Activated naive CD4-positive, alpha-beta T cell treated with anti-CD3 and anti-CD28 coated beads, Interleukin-2, amount 10 ng/mL, durations not matched to agents 7 days and 5 days (primary cell): ENCODE data around the gene PIBF1.
"Not testable (repeated sequence)": the region's sequence is repeated elsewhere in the genome, so short reads cannot be mapped to it uniquely, and the experiment has no call there.

Experiments
- CTCF ChIA-PET: fragments of 350-600 bp; sonication (Branson Sonifier 250); formaldehyde crosslinking; loops from one replicate; lab custom pipeline; 2021; ENCODE audit warnings: antibody characterized with exemption; lab: Charles Lee
- DNase-seq: peaks from one replicate; pipeline ENCODE4 v3.0.0-alpha.2; 2020
- H3K27ac Mint-ChIP-seq: one replicate; pipeline ENCODE4 v1.8.0; 2021; ENCODE audit warnings: mild to moderate bottlenecking, moderate library complexity, mixed read lengths
- H3K27me3 Mint-ChIP-seq: one replicate; pipeline ENCODE4 v1.8.0; 2021; ENCODE audit warnings: mild to moderate bottlenecking, mixed read lengths
- H3K36me3 Mint-ChIP-seq: one replicate; pipeline ENCODE4 v1.8.0; 2021; ENCODE audit warnings: mixed read lengths
- H3K4me1 Mint-ChIP-seq: one replicate; pipeline ENCODE4 v1.8.0; 2021; ENCODE audit warnings: mixed read lengths
- H3K4me3 Mint-ChIP-seq: one replicate; pipeline ENCODE4 v1.8.0; 2021; ENCODE audit warnings: mild to moderate bottlenecking, moderate library complexity, mixed read lengths
- H3K9me3 Mint-ChIP-seq: one replicate; pipeline ENCODE4 v1.8.0; 2021; ENCODE audit warnings: mixed read lengths

Gene PIBF1

DNA sequence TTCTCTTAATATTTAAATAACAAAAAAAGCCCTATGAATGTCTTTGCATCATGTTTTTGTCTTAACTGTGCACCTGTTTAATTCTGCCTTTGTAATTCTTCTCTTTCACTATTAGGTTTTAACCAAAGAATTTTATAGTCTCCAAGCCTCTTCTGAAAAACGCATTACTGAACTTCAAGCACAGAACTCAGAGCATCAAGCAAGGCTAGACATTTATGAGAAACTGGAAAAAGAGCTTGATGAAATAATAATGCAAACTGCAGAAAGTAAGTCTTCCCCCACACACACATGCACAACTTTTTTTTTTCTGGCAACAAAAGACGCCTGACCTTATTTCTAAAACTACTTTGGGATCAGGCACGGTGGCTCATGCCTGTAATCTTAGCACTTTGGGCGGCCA, 126.5 kb downstream of the PIBF1 start:
- no peak overlapping the region for H3K4me3 Mint-ChIP-seq
- CTCF ChIA-PET = interaction anchor here (0.7 kb wide), 1 partner anchor 78 kb away, joined by 3 read pairs; no protein-coding TSS in a partner anchor
- no peak overlapping the region for H3K27ac Mint-ChIP-seq
- no peaks in the 10 kb centered on the region for H3K4me1 Mint-ChIP-seq
- no peaks in the 10 kb centered on the region for H3K27me3 Mint-ChIP-seq
- no peak for DNase-seq
- peaks cover 27% of the 10 kb centered on the region for H3K36me3 Mint-ChIP-seq
- H3K9me3 Mint-ChIP-seq = no peaks in the 10 kb centered on the region

DNA sequence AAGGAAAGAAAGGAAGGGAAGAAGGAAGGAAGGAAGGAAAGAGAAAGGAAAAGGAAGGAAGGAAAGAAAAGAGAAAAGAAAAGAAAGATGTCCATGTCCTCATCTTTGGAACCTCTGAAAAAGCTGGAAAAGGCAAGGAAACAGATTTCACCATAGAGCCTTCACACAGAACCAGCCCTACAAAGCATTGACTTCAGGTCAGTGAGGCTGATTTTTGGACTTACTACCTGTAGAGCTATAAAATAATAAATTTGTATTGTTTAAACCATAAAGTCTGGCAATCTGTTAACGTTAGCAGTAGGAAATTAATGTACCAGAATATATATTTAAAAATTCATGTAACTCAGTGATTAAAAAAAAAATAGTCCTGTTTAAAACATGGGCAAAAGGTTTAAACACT, 130.0 kb downstream of the PIBF1 start:
- no peaks in the 10 kb centered on the region for H3K27me3 Mint-ChIP-seq
- CTCF ChIA-PET = no interaction called here
- DNase-seq = no peak
- no peaks in the 10 kb centered on the region for H3K9me3 Mint-ChIP-seq
- H3K4me3 Mint-ChIP-seq = no peak overlapping the region
- H3K27ac Mint-ChIP-seq = no peak overlapping the region
- H3K4me1 Mint-ChIP-seq = no peaks in the 10 kb centered on the region
- H3K36me3 Mint-ChIP-seq = peaks cover 28% of the 10 kb centered on the region

GRCh38 chr13:72920097-72920496, 138.2 kb downstream of the PIBF1 start:
- H3K27me3 Mint-ChIP-seq = no peaks in the 10 kb centered on the region
- CTCF ChIA-PET = no interaction called here
- H3K9me3 Mint-ChIP-seq = no peaks in the 10 kb centered on the region
- no peak overlapping the region for H3K4me3 Mint-ChIP-seq
- no peak overlapping the region for H3K27ac Mint-ChIP-seq
- no peak for DNase-seq
- peaks cover 4% of the 10 kb centered on the region for H3K4me1 Mint-ChIP-seq
- H3K36me3 Mint-ChIP-seq = peaks cover 40% of the 10 kb centered on the region

- no peak overlapping the region for H3K27ac Mint-ChIP-seq
- no peak overlapping the region for H3K4me3 Mint-ChIP-seq
- H3K9me3 Mint-ChIP-seq = no peaks in the 10 kb centered on the region
- no peak for DNase-seq
- H3K4me1 Mint-ChIP-seq = no peaks in the 10 kb centered on the region
- CTCF ChIA-PET = no interaction called here
- no peaks in the 10 kb centered on the region for H3K27me3 Mint-ChIP-seq
- H3K36me3 Mint-ChIP-seq = peaks cover 30% of the 10 kb centered on the region
Observed at GRCh38 chr13:72931311-72931710, 149.4 kb downstream of the PIBF1 start.

DNA sequence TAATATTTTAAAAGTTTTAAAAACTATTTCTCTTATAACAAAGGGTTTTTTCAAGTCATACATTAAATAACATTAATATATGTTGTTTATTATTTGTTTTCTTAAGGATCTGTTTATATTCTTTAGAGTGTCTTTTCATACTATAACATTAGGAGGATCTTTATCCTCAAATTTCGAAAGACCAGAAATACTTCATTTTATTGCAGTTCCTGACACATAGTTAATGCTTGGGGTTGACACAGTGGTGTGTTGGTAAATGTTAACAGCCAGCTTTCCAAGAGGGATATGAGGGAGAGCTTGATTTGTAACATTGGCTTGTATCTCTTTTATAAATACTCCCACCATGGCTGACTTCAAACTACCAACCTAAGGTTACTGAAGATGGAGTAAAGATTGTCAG, 150.3 kb downstream of the PIBF1 start:
- Mint-ChIP-seq H3K4me1 (no peaks in the 10 kb centered on the region), H3K4me3 (no peak overlapping the region), H3K27me3 (no peaks in the 10 kb centered on the region), H3K36me3 (peaks cover 27% of the 10 kb centered on the region), H3K9me3 (no peaks in the 10 kb centered on the region), H3K27ac (no peak overlapping the region)
- no peak for DNase-seq
- CTCF ChIA-PET = no interaction called here

GRCh38 chr13:72946267-72946666, 164.3 kb downstream of the PIBF1 start:
- H3K4me3 Mint-ChIP-seq, H3K9me3 Mint-ChIP-seq, CTCF ChIA-PET, H3K27ac Mint-ChIP-seq, H3K4me1 Mint-ChIP-seq, H3K27me3 Mint-ChIP-seq, DNase-seq: not testable (repeated sequence)
- peaks cover 27% of the 10 kb centered on the region for H3K36me3 Mint-ChIP-seq

- Mint-ChIP-seq H3K4me3 (no peak overlapping the region), H3K27me3 (no peaks in the 10 kb centered on the region), H3K4me1 (no peaks in the 10 kb centered on the region), H3K9me3 (peaks cover 4% of the 10 kb centered on the region), H3K27ac (no peak overlapping the region), H3K36me3 (peaks cover 26% of the 10 kb centered on the region)
- CTCF ChIA-PET = interaction anchor here (0.6 kb wide), 1 partner anchor 514 kb away, joined by 3 read pairs; no protein-coding TSS in a partner anchor
- DNase-seq = no peak
Observed at GRCh38 chr13:72952529-72953141, 170.7 kb downstream of the PIBF1 start.

- CTCF ChIA-PET = no interaction called here
- Mint-ChIP-seq H3K27me3 (no peaks in the 10 kb centered on the region), H3K4me3 (no peak overlapping the region), H3K4me1 (no peaks in the 10 kb centered on the region), H3K36me3 (peaks cover 19% of the 10 kb centered on the region), H3K9me3 (no peaks in the 10 kb centered on the region), H3K27ac (no peak overlapping the region)
- no peak for DNase-seq
Observed at GRCh38 chr13:72953391-72953965, 171.5 kb downstream of the PIBF1 start.

DNA sequence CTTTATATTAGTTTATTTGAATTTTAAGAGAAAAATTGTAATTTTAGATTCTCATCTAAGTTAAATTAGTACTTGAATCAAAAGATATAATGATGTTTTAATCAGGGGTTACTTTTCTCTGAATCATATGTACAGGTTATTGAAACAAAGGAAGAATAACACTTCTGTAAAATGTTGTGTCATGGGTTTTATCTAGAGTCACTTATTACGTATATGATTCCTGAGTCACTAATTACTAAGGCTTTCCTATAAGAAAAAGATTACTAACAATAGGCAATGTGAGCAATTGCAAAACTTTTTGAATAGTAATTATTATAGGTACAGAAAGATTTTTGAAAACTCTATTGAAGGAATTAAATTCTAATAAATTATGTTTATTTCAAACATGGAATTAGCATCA, 177.7 kb downstream of the PIBF1 start:
- Mint-ChIP-seq H3K36me3 (peaks cover 14% of the 10 kb centered on the region), H3K4me1 (no peaks in the 10 kb centered on the region), H3K4me3 (no peak overlapping the region), H3K27me3 (no peaks in the 10 kb centered on the region), H3K9me3 (no peaks in the 10 kb centered on the region), H3K27ac (no peak overlapping the region)
- no peak for DNase-seq
- CTCF ChIA-PET = no interaction called here

DNA sequence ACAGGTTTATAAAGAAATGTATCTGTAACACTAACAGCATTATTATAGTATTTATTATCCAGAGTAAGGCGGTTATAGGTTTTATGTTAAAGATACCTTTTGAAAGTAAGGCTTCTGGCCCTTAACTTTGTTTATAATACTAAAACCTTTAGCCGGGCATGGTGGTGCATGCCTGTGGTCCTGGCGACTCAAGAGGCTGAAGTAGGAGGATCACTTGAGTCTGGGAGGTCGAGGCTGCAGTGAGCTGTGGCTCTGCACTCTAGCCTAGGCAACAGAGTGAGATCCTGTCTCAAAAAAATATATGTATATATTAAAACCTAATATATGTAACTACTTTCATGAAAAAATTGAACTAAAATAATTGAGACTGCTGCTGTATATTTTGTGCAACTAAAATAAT, 178.2 kb downstream of the PIBF1 start:
- Mint-ChIP-seq H3K9me3 (no peaks in the 10 kb centered on the region), H3K27me3 (no peaks in the 10 kb centered on the region), H3K4me1 (no peaks in the 10 kb centered on the region), H3K4me3 (no peak overlapping the region), H3K27ac (no peak overlapping the region), H3K36me3 (peaks cover 14% of the 10 kb centered on the region)
- CTCF ChIA-PET = no interaction called here
- DNase-seq = no peak

DNA sequence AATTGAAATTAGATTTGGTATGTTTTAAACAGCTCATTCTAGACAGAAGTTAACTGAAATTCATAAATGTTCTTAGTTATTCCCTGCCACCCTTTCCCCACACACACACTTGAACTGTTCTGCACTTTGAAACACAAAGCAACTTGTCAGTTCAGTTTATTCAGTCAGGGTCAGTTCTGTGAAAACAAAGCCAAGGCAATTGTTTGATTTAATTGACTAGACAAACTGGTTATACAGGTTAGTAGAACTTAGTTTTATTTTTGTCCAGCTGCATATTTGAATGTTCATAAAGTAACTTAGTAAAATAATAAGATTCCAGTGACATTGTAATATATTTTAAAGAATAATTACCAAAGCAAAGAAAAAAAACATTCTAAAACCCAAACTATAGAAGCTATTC, 178.6 kb downstream of the PIBF1 start:
- Mint-ChIP-seq H3K27ac (no peak overlapping the region), H3K4me1 (no peaks in the 10 kb centered on the region), H3K4me3 (no peak overlapping the region), H3K9me3 (no peaks in the 10 kb centered on the region), H3K27me3 (no peaks in the 10 kb centered on the region), H3K36me3 (peaks cover 16% of the 10 kb centered on the region)
- no peak for DNase-seq
- CTCF ChIA-PET = no interaction called here

DNA sequence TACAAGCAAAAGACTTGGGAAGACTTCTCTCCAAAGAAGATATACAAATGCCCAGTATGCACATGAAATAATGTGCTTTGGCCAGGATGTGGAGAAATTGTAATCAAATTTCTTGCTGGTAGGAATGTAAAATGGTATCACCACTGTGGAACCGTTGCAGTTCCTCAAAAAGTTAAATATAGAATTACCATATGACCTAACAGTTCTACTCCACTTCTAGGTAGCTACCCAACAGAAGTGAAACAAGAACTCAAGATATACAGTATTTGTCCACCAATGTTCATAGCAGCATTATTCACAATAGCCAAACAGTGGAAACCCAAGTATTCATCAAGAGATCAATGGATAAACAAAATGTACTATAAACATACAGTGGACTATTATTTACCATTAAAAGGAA, 181.8 kb downstream of the PIBF1 start:
- Mint-ChIP-seq H3K27ac (no peak overlapping the region), H3K4me1 (no peaks in the 10 kb centered on the region), H3K4me3 (no peak overlapping the region), H3K36me3 (peaks cover 6% of the 10 kb centered on the region), H3K9me3 (no peaks in the 10 kb centered on the region), H3K27me3 (no peaks in the 10 kb centered on the region)
- DNase-seq = no peak
- CTCF ChIA-PET = no interaction called here

DNA sequence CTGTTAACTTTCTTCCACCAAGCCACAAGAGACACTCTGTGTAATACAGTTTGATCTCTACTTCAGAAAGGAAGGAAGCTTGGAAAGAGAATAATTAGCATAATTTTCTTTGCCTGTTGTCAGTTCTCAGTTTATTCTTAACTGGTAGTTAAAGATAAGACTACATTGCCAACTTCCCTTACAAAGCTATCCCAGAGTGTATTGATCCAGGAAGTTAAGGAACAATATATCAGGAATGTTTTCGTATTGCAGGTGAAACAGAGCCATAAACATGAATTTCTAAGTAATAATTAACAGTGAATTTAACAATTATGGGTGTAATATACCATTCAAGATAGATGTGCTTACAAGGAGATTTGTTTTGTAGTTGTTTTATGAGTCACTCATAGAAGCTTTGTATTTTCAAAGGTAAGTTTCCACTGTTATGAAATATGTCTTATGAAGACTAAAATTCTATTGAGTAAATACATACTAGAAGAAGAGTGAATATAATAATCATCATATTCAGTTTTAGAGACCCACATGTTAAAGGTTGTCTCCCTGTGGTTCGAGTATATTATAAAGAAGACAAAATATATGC, 188.5 kb downstream of the PIBF1 start:
- peaks cover 8% of the 10 kb centered on the region for H3K36me3 Mint-ChIP-seq
- CTCF ChIA-PET = no interaction called here
- no peaks in the 10 kb centered on the region for H3K27me3 Mint-ChIP-seq
- no peak for DNase-seq
- no peak overlapping the region for H3K4me3 Mint-ChIP-seq
- H3K4me1 Mint-ChIP-seq = no peaks in the 10 kb centered on the region
- no peak overlapping the region for H3K27ac Mint-ChIP-seq
- no peaks in the 10 kb centered on the region for H3K9me3 Mint-ChIP-seq

- no peaks in the 10 kb centered on the region for H3K4me1 Mint-ChIP-seq
- no peaks in the 10 kb centered on the region for H3K27me3 Mint-ChIP-seq
- no peaks in the 10 kb centered on the region for H3K9me3 Mint-ChIP-seq
- no peak overlapping the region for H3K27ac Mint-ChIP-seq
- CTCF ChIA-PET = no interaction called here
- H3K4me3 Mint-ChIP-seq = no peak overlapping the region
- H3K36me3 Mint-ChIP-seq = peaks cover 8% of the 10 kb centered on the region
- DNase-seq = no peak
Observed at GRCh38 chr13:72970956-72971355, 189.0 kb downstream of the PIBF1 start.

DNA sequence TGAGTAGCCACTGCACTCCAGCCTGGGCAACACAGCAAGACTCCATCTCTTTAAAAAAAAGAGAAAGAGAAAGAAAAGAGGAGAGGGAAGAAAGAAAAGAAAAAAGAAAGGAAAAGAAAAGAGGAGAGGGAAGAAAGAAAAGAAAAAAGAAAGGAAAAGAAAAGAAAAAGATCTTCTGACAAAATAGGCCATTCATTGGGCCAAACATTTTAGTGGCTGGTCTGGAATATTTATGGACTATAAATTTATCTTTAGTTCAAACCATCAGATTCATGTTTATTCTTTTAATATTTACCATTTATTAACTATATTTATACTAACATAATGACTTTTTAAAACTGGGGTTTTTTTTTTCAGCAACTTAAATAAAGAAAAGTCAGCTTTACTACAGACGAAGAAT, 191.3 kb downstream of the PIBF1 start:
- H3K27ac Mint-ChIP-seq = no peak overlapping the region
- H3K27me3 Mint-ChIP-seq = no peaks in the 10 kb centered on the region
- peaks cover 7% of the 10 kb centered on the region for H3K36me3 Mint-ChIP-seq
- CTCF ChIA-PET = no interaction called here
- H3K9me3 Mint-ChIP-seq = no peaks in the 10 kb centered on the region
- H3K4me1 Mint-ChIP-seq = no peaks in the 10 kb centered on the region
- no peak overlapping the region for H3K4me3 Mint-ChIP-seq
- DNase-seq = no peak
